ENCODE data around the gene CEACAM20. TPM values are rescaled to one million over a fixed set of nuclear protein-coding genes. Genes with fewer than 3 reads are reported as not detected.
"Not testable (repeated sequence)": the region's sequence is repeated elsewhere in the genome, so short reads cannot be mapped to it uniquely, and the experiment has no call there.

Gene CEACAM20
- total RNA-seq, 1 experiment from 2014 or later: not detected

DNA sequence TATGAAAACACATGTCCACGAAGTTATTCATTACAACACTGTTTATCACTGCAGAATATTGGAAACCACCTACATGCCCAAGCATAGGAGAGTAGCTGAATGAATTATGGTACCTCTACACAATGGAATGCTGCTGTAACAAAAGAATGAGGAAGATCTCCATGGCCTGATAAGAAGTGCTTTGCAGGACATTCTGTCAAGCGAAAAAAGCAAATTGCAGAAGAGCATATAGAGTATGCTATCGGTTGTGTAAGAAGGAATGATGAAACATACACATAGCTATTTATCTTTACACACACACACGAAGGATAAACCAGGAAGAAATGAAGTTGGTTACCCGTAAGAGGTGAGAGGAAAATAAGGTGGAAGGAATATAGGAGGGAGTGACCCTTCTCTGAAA, 37.5 kb upstream of the CEACAM20 start:
- Histone ChIP-seq H3K9me3 (ENCODE audit: low read depth, low read length, poor library complexity, severe bottlenecking) (no peaks in the 10 kb centered on the region), H3K27me3 (replicated peaks; ENCODE audit: insufficient read depth, low read depth, low read length, poor library complexity) (no peaks in the 10 kb centered on the region), H3K4me1 (ENCODE audit: insufficient read depth, low read length, poor library complexity, severe bottlenecking) (no peaks in the 10 kb centered on the region), H3K27ac (ENCODE audit: low read depth, low read length, poor library complexity, severe bottlenecking) (no peak overlapping the region), H3K4me3 (ENCODE audit: low read depth, low read length, poor library complexity, severe bottlenecking) (no peak overlapping the region), H3K36me3 (ENCODE audit: insufficient read depth, low read length, poor library complexity, severe bottlenecking) (no peaks in the 10 kb centered on the region)
- no TSS peak for BruUV-seq (replicated peaks)
- no peak for TF ChIP-seq EZH2 (IDR thresholded peaks at IDR 0.05; ENCODE audit: borderline replicate concordance, low read depth, low read length, poor library complexity, severe bottlenecking)
- TF ChIP-seq, protein P1, sequence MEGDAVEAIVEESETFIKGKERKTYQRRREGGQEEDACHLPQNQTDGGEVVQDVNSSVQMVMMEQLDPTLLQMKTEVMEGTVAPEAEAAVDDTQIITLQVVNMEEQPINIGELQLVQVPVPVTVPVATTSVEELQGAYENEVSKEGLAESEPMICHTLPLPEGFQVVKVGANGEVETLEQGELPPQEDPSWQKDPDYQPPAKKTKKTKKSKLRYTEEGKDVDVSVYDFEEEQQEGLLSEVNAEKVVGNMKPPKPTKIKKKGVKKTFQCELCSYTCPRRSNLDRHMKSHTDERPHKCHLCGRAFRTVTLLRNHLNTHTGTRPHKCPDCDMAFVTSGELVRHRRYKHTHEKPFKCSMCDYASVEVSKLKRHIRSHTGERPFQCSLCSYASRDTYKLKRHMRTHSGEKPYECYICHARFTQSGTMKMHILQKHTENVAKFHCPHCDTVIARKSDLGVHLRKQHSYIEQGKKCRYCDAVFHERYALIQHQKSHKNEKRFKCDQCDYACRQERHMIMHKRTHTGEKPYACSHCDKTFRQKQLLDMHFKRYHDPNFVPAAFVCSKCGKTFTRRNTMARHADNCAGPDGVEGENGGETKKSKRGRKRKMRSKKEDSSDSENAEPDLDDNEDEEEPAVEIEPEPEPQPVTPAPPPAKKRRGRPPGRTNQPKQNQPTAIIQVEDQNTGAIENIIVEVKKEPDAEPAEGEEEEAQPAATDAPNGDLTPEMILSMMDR (conservative IDR thresholded peaks at IDR 0.05; ENCODE audit: low read depth, low read length): no peak
- ChIA-PET CTCF (no interaction called here), POLR2A (ENCODE audit: low non-redundant PET) (no interaction called here)
- DNase-seq (ENCODE audit: low spot score): no peak
- intact Hi-C loops (cut with micrococcal nuclease; ENCODE audit: unreplicated experiment): no loop called here

DNA sequence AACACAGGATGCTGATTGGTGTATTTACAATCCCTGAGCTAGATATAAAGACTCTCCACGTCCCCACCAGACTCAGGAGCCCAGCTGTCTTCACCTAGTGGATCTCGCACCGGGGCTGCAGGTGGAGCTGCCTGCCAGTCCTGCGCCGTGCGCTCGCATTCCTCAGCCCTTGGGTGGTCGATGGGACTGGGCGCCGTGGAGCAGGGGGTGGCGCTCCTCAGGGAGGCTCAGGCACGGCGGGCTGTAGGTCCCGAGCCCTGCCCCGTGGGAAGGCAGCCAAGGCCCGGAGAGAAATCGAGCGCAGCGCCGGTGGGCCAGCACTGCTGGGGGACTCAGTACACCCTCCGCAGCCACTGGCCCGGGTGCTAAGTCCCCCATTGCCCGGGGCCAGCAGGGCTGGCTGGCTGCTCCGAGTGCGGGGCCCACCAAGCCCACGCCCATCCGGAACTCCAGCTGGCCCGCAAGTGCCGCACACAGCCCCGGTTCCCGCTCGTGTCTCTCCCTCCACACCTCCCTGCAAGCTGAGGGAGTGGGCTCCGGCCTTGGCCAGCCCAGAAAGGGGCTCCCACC, 33.7 kb upstream of the CEACAM20 start:
- H3K4me3 ChIP-seq (ENCODE audit: low read depth, low read length, poor library complexity, severe bottlenecking); BruUV-seq (replicated peaks); H3K9me3 ChIP-seq (ENCODE audit: low read depth, low read length, poor library complexity, severe bottlenecking); intact Hi-C loops (cut with micrococcal nuclease; ENCODE audit: unreplicated experiment); CTCF ChIA-PET; H3K27ac ChIP-seq (ENCODE audit: low read depth, low read length, poor library complexity, severe bottlenecking); POLR2A ChIA-PET (ENCODE audit: low non-redundant PET); H3K4me1 ChIP-seq (ENCODE audit: insufficient read depth, low read length, poor library complexity, severe bottlenecking); DNase-seq (ENCODE audit: low spot score); H3K27me3 ChIP-seq (replicated peaks; ENCODE audit: insufficient read depth, low read depth, low read length, poor library complexity); H3K36me3 ChIP-seq (ENCODE audit: insufficient read depth, low read length, poor library complexity, severe bottlenecking): not testable (repeated sequence)

DNA sequence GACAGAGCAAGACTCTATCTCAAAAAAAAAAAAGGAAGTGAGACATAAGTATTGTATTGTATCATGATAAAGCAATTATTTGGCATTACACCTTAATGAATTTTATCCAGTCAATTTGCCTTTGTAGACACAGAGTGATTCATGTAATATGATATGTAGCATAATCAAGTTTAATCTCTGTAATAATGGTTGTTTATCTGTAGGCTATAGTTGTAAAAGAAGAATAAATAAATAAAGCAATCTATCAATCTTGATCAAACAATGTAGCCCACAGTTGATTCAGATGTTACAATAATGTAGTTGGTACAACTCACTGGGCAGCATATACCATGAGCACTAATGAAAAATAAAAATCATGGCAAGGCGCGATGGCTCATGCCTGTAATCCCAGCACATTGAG, 28.5 kb upstream of the CEACAM20 start:
- POLR2A ChIA-PET (ENCODE audit: low non-redundant PET): no interaction called here
- Histone ChIP-seq H3K4me1 (ENCODE audit: insufficient read depth, low read length, poor library complexity, severe bottlenecking) (no peaks in the 10 kb centered on the region), H3K9me3 (ENCODE audit: low read depth, low read length, poor library complexity, severe bottlenecking) (no peaks in the 10 kb centered on the region), H3K36me3 (ENCODE audit: insufficient read depth, low read length, poor library complexity, severe bottlenecking) (no peaks in the 10 kb centered on the region), H3K4me3 (ENCODE audit: low read depth, low read length, poor library complexity, severe bottlenecking) (no peak overlapping the region), H3K27ac (ENCODE audit: low read depth, low read length, poor library complexity, severe bottlenecking) (no peak overlapping the region), H3K27me3 (replicated peaks; ENCODE audit: insufficient read depth, low read depth, low read length, poor library complexity) (no peaks in the 10 kb centered on the region)
- BruUV-seq (replicated peaks): no TSS peak
- no peak for DNase-seq (ENCODE audit: low spot score)
- intact Hi-C loops (cut with micrococcal nuclease; ENCODE audit: unreplicated experiment): no loop called here
- CTCF ChIA-PET: no interaction called here
- TF ChIP-seq EZH2 (IDR thresholded peaks at IDR 0.05; ENCODE audit: borderline replicate concordance, low read depth, low read length, poor library complexity, severe bottlenecking): no peak
- TF ChIP-seq, protein P1 (conservative IDR thresholded peaks at IDR 0.05; ENCODE audit: low read depth, low read length): no peak

DNA sequence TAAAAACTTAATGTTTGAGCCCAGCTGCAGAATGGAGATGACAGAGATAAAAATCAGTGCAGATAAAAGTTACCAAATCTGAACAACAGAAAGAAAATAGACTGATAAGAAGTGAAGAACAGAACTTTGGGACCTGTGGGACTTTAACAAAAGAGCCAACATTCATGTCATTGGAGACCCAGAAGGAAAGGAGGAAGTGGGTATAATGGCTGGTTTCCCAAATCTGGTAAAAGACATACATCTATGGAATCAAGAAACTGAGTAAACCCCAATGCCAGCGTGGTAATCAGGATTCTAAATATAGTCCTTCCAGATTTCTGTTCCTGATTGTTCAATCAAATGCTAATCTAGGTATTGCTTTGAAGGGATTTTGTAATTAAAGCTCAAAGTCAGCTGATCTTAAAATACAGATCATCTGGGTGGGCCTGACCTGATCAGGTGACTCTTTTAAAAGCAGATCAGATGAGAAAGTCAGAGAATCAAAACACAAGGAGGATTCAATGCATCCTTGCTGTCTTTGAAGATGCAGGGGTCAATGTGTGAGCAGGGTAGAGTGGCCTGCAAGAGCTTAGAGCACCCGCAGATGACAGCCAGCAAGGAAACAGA, 25.3 kb upstream of the CEACAM20 start:
- intact Hi-C loops (cut with micrococcal nuclease; ENCODE audit: unreplicated experiment): no loop called here
- no TSS peak for BruUV-seq (replicated peaks)
- Histone ChIP-seq H3K27ac (ENCODE audit: low read depth, low read length, poor library complexity, severe bottlenecking) (no peak overlapping the region), H3K4me3 (ENCODE audit: low read depth, low read length, poor library complexity, severe bottlenecking) (no peak overlapping the region), H3K9me3 (ENCODE audit: low read depth, low read length, poor library complexity, severe bottlenecking) (no peaks in the 10 kb centered on the region), H3K4me1 (ENCODE audit: insufficient read depth, low read length, poor library complexity, severe bottlenecking) (no peaks in the 10 kb centered on the region), H3K36me3 (ENCODE audit: insufficient read depth, low read length, poor library complexity, severe bottlenecking) (no peaks in the 10 kb centered on the region), H3K27me3 (replicated peaks; ENCODE audit: insufficient read depth, low read depth, low read length, poor library complexity) (no peaks in the 10 kb centered on the region)
- no peak for TF ChIP-seq EZH2 (IDR thresholded peaks at IDR 0.05; ENCODE audit: borderline replicate concordance, low read depth, low read length, poor library complexity, severe bottlenecking)
- TF ChIP-seq, protein P1 (conservative IDR thresholded peaks at IDR 0.05; ENCODE audit: low read depth, low read length): no peak
- POLR2A ChIA-PET (ENCODE audit: low non-redundant PET): no interaction called here
- CTCF ChIA-PET: no interaction called here
- no peak for DNase-seq (ENCODE audit: low spot score)

All from A673 (cell line).